DOHH2 (cell line): ENCODE measurements around the gene MGMT.

Experiments
- CTCF ChIP-seq: fragments of 200-600 bp; sonication (generic); IDR thresholded peaks from one replicate; pipeline ENCODE4 v1.5.1; 2014; ENCODE audit warnings: antibody characterized with exemption, mild to moderate bottlenecking, low read depth, low read length; ENCODE audit not compliant: poor library complexity, severe bottlenecking
- EZH2phosphoT487 ChIP-seq: fragments of 200-600 bp; sonication (generic); IDR thresholded peaks from 2 replicates; pipeline ENCODE4 v1.6.1; 2017; ENCODE audit warnings: borderline replicate concordance, mild to moderate bottlenecking, antibody characterized with exemption, low read length, moderate library complexity, mixed read lengths

- TF ChIP-seq CTCF (no peak), EZH2phosphoT487 (no peak)
These were observed 1.1 kb downstream of the MGMT start for GRCh38 chr10:129468187-129468586.
